Measurements from ENCODE around the gene MYH4.
A peak's percentile ranks its signal among the peaks of the same experiment; 100 is the strongest.

MYH4 gene

GRCh38 chr17:10469459-10469858, at the start of gene MYH4:
Gene MYH4, minus strand, starts transcription at chr17:10469559. Its CDS starts 2,814 bp downstream, at chr17:10466745.
- DNase-seq = no peak

- no peak for DNase-seq
Observed at GRCh38 chr17:10518271-10519037, 49.1 kb upstream of the MYH4 start, which contains the start of gene MYH1. Gene MYH1, minus strand, starts transcription at chr17:10518542. Its CDS starts 1,900 bp downstream, at chr17:10516642.

- DNase-seq = no peak
Observed at GRCh38 chr17:10516638-10517037, 47.3 kb upstream of the MYH4 start.

- DNase-seq = no peak
Observed at GRCh38 chr17:10516065-10516464, 46.7 kb upstream of the MYH4 start.

- DNase-seq = no peak
Observed at GRCh38 chr17:10513299-10514067, 44.1 kb upstream of the MYH4 start.

- DNase-seq = no peak
Observed at GRCh38 chr17:10512856-10513255, 43.5 kb upstream of the MYH4 start.

- no peak for DNase-seq
Observed at GRCh38 chr17:10499950-10500349, 30.6 kb upstream of the MYH4 start.

- no peak for DNase-seq
Observed at GRCh38 chr17:10492004-10492403, 22.6 kb upstream of the MYH4 start.

- DNase-seq = no peak
Observed at GRCh38 chr17:10482252-10482651, 12.9 kb upstream of the MYH4 start.

- no peak for DNase-seq
Observed at GRCh38 chr17:10477701-10478100, 8.3 kb upstream of the MYH4 start.

GRCh38 chr17:10474536-10474935, 5.2 kb upstream of the MYH4 start:
- no peak for DNase-seq

GRCh38 chr17:10471858-10472257, 2.5 kb upstream of the MYH4 start:
- DNase-seq = no peak

GRCh38 chr17:10463402-10463801, 6.0 kb downstream of the MYH4 start:
- peak; percentile 1 for DNase-seq

- no peak for DNase-seq
Observed at GRCh38 chr17:10460062-10460461, 9.3 kb downstream of the MYH4 start.

- DNase-seq = no peak
Observed at GRCh38 chr17:10458701-10459100, 10.7 kb downstream of the MYH4 start.

GRCh38 chr17:10457952-10458351, 11.4 kb downstream of the MYH4 start:
- no peak for DNase-seq

- no peak for DNase-seq
Observed at GRCh38 chr17:10447026-10447931, 22.1 kb downstream of the MYH4 start.

- no peak for DNase-seq
Observed at GRCh38 chr17:10439816-10440215, 29.5 kb downstream of the MYH4 start.

- DNase-seq = no peak
Observed at GRCh38 chr17:10435096-10435495, 34.3 kb downstream of the MYH4 start.

- no peak for DNase-seq
Observed at GRCh38 chr17:10429421-10430045, 39.8 kb downstream of the MYH4 start.

- DNase-seq = no peak
Observed at GRCh38 chr17:10428781-10429180, 40.6 kb downstream of the MYH4 start.

GRCh38 chr17:10421900-10422542, 47.3 kb downstream of the MYH4 start, which contains the start of gene MYH8:
Gene MYH8, minus strand, starts transcription at chr17:10421950. Its CDS starts 1,723 bp downstream, at chr17:10420227.
- no peak for DNase-seq

Data from hematopoietic multipotent progenitor cell treated with erythropoietin and hydrocortisone succinate and interleukin-3 and kit ligand, for 8 days (in vitro differentiated cells).